HG03575 (cell line): ENCODE results near the gene NEBL.
"Not testable (repeated sequence)": the region's sequence is repeated elsewhere in the genome, so short reads cannot be mapped to it uniquely, and the experiment has no call there.

ENCODE experiments used
- ATAC-seq: cut with Tn5 transposase; IDR thresholded peaks from one replicate; pipeline ENCODE4 v1.9.1; 2021; ENCODE audit not compliant: unreplicated experiment, insufficient number of reproducible peaks, low FRiP score; ENCODE audit errors: extremely low read depth

NEBL gene

DNA sequence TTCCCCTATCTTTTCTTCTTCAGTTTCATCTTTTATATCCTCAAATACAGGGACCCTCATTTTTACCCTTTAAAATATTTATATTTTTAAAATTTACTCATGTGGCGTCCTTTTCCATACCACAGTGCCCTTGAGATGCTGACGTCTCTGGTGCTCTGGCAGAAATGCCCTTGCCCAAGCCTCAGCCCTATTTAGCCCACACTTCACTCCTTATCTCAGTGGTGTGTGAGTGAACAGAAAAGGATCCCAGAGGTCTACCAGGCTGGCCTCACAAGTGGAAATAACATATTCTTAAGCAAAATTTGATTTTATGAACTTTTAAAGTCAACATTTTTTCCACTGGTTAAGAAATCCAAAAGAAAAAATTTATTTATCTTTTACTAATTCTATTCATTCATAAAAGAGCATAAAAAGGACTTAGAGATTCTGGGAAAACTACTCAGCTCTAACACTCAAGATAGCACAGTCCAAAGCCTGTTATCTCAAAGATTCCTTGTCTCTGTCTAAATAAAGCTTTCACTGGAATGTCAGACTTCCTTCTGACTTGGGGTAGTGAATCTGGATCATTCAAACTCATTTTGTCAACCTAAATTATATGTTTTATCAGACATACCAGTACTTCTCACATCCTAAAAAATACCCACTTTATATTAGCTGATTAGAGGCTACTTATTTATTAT, at the start of gene NEBL:
Gene NEBL (minus strand): TSS at position 166 of the 680 bp plus-strand sequence. CDS start 106 bp downstream, at position 60.
- ATAC-seq: no peak

DNA sequence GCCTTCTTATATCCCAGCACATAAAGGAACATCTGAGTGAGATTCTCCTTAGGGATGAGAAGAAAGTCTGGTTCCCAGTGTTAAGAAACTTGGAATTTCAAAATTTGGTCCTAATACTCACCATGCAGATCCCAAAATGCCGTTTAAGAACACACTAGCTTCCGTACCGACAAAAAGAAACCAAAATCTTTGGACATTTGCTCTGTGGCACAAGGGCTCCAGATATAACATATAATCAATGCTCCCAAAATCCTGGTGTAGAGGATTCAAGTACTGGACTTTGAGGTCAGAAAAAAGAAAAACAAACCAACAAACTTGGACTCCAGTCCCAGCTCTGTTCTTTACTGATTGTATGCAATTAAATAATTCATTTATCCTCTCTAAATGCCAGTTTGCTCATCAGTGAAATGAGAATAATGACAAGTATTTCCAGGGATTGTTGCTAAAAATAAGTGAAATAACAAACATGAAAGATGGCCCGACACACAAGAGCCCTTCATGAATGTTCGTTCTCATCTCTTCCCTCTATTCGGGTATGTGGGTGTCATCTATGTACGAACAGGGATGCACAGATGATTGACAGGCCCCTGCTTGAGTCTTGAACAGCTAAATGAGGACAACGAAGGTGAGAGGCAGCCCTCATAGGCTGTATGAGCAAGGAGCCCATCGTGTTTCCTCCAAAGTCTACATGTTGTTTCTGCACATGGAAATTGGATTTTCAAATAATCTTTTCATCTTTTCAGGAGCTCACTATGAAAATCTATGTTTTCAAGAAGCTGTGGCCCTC, 48.6 kb upstream of the NEBL start:
- no peak for ATAC-seq

DNA sequence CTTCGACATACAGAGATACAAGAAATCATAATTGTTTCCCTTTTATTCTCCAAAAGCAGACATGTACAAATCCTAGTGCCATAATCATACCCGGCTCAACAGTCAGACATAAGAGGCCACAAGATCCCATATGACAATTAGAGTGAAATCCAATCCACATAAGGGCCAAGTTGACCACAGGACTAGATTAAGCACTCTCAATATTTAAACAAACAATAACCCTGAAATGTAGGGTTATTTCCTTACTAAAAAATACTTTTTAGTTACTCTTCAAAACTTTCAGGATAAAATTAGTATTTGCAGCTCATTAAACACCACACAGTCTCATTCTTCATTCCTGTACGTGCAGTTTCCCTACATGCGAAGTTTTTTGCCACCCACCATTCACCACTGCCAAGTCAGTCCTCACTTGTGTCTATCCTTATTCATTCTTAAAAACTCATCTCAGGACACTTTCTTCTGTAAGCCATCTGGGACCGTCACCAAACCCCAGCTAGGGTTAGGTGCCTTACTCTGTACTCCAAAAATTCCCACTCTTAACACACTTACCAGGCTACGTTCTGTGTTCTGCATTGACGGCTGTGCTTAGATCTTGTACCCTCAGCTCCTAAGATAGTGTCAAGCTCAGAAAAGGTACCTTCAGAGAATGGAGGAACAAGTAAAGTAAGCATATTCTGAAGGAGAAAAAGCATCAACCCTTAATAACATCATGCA, 47.8 kb upstream of the NEBL start:
- no peak for ATAC-seq

- not testable (repeated sequence) for ATAC-seq
Observed at GRCh38 chr10:20939414-20939813, 42.3 kb upstream of the NEBL start.

DNA sequence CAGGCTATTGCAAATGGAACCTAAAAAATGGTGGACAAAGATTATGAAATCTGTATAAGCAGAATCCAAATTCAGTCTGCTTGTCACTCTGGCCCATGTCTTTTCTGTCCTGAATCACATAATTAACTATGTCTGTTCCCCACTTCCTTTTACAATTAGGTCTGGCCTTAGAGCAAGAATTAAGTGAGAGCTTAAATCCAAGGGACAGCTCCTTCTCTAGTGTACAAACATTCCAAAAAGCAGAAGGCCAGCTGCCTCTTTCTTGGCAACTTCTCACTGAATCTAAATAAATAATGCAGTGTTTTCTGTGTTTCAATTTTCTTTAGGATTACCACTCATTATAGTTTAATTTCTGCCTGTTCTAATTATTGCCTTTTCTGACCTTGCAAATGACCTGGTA, 39.3 kb upstream of the NEBL start:
- ATAC-seq: no peak

- ATAC-seq: no peak
Observed at GRCh38 chr10:20935931-20936330, 38.8 kb upstream of the NEBL start.

DNA sequence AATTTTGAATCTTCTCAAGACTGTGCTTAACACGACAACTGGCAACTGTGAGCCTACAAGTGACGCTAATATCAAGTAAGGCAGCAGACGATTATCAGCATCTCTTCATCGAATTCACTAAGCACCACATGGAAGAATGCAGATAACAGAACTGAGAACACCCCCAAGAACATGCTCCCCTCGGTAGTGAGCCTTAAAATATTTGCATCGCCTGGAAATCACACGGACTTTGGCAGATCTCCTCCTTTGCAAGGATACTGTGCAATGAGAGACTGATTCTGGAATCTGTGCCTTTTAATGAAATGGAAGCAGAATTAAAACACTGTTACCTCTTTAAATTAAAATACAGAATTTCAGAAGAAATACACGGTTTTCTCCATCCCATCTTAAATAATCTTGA, 38.2 kb upstream of the NEBL start:
- ATAC-seq: no peak

GRCh38 chr10:20933705-20934104, 36.6 kb upstream of the NEBL start:
- ATAC-seq: no peak

DNA sequence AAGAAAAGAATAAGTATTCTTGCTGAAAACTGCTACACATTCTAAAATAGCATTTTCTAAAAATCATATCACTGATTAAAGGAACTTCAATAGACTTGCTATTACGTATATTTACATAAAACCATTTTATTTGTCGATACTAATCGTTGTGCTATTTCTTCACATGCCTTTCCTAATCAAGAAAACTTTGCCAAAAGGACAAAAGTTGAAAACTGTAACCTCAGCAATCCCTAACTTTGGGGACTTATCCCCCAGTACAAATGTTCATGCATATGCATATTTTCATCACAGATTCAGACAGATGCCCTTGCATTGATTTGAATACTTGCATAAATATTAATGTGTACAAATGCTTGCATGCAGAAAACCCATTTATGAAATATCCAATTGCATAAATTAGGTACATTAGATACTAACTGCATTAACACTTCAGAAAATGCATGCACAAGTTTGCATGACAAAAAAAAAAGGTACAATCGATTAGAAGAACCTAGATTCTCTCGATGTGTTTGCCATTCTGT, 35.6 kb upstream of the NEBL start:
- ATAC-seq: no peak

- no peak for ATAC-seq
Observed at GRCh38 chr10:20931156-20931795, 34.2 kb upstream of the NEBL start.

DNA sequence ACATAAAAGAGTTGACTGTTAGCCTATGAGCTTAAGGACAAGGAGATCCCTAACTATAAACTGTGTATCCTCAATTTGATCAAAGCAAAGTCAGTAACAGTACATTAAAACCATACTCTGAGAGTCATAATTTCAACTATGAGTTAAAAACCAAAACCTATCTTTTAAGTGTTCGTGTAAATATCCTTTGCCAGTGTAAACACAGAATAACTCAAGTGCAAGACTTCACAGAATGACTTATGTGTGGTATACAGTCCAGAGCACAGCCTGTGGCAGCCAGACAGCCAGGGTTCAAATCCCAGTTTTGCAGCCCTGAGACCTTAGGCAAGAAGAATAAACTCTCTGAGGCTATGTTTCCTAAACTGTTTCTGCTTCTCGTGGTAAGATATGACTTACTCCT, 30.3 kb upstream of the NEBL start:
- ATAC-seq: no peak

- no peak for ATAC-seq
Observed at GRCh38 chr10:20922451-20922850, 25.3 kb upstream of the NEBL start.

DNA sequence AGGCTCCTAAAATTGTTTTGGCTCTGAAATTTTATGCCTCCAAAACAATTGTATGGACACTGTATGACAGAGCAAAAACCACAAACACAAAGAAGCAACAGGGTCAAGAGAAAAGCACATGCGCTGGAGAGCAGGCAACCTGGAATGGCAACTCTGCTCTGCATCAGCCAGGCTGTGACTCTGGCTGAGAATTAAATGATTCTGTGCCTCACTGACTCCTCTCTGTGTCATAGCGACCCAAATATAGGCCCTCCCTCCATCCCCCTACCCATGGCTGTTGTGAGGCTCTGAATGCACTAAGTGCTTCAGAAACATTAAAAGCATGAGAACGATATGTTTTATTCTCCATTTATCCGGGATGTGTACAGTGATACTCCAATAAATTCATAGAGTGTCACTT, 24.9 kb upstream of the NEBL start:
- no peak for ATAC-seq

DNA sequence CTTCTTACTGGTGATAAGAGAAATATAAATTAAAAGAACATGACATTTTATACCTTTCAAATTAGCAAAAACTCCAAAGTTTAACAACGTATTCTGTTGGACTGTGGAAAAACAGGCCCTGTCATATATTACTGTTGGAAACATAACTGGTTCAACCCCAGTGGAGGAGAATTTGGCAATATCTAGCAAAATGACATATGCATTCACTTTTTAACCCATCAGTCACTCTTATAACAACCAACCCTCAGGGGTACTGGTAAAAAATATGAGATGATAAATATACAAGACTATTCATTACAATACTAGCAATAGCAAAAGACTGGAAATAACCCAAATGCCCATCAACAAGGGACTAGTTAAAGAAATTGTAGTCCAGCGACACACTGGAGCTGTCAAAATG, 22.9 kb upstream of the NEBL start:
- ATAC-seq: no peak

DNA sequence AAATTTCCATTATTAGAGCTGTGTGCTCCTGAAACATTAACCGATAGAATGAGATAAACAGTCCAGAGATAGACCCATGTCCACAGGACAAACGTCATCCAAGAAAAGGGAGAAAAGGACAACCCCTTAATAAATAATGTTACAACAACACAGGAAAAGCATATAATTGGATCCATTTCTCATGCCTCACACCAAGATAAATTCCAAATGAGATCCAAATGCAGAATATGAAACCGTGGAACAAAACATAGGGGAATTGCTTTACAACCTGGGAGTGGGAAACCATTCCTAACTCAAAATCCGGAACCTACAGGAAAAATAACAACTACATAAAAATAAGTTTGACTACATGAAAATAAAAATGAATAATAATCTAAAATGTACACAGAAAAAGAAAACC, 22.4 kb upstream of the NEBL start:
- no peak for ATAC-seq

GRCh38 chr10:20916976-20917375, 19.9 kb upstream of the NEBL start:
- no peak for ATAC-seq

DNA sequence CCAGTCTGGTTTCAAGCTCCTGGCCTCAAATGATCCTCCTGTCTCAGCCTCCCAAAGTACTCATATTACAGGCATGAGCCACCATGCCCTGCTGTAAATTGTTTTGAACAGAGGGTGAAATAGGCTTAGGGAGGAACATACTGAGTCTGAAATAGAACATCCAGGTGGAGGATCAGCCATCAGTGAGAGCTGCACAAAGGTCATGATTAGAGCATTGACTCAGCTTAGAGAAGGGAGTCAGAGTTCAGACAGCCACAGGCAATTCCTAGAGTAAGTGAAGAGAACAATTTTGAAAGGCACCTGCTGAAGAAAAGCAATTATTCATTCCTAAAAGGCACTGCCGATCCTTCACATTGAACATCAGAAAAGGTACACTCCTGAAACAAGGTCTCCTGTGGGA, 15.9 kb upstream of the NEBL start:
- ATAC-seq: no peak

DNA sequence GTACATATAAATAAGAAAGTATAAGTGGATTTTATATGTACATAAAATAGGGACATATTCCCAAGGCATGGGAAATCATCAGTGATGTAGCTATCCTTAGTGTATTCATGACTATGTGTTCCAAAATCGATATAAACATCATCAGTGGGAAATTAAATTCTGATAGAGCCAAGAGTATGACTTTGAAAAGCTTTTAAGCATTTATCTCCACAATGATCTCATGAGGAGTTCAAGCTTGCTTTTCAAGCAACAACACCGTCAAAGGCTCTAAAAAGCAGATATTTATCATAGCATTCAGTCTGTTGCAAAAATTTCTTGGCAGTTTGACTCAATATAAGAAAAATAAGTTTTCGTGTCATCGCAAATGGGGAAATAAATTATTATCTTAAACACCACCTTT, 14.5 kb upstream of the NEBL start:
- ATAC-seq: no peak

DNA sequence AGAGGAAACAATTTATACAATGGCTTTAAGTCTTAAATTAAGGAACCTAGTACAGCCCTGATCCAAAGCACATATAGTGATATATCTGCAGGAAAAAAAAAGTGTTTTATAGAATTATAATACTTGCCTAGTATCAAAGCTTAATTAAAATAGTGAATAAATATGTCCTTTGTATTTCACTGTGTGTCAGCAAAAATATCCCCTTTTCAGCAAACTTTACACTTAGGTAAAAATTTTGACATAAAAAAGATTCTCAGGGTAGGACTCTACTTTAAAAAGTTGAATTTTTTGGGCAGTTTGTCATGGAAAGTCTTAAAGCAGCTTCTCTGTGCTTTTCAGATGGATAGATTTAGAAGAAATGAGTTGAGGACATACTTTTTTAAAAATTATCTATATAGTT, 12.7 kb upstream of the NEBL start:
- no peak for ATAC-seq
